Measurements from ENCODE around the gene FCGR1A. TPM values are rescaled to one million over a fixed set of nuclear protein-coding genes. Genes with fewer than 3 reads are reported as not detected.
"Not testable (repeated sequence)": the region's sequence is repeated elsewhere in the genome, so short reads cannot be mapped to it uniquely, and the experiment has no call there.

Gene FCGR1A
- total and polyA plus RNA-seq, 2 of the 8 experiments (the other 6 are each of a cell fraction or from before 2014, with no cell fraction given), result not detected

DNA sequence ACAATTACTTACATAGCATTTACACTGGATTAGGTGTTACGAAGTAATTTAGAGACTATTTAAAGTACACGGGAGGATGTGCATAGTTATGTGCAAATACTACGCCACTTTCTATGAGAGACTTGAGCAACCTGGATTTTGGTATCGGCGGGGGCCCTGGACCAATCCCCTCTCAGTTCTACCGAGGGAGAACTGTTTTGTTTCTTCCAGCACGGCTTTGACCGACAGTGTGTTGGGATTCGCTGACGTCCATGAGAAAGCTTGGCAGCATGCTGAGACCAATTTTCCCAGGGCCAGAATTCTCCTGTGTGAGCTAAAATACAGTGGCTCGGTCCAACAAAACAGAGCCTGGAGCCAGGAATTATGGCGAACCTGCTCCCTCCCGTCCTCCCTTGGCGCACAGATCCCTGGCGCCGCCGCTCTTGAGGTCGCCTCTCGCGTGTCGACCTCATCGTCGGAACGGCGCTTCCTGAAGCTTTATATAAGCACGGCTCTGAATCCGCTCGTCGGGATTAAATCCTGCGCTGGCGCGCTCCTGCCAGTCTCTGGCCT is 49.3 kb downstream of the FCGR1A start:
- H4K5ac ChIP-seq (ENCODE audit: insufficient read length, low read depth, low read length); POLR2A ChIA-PET (ENCODE audit: partially characterized antibody); H3K56ac ChIP-seq (replicated peaks; ENCODE audit: insufficient read length, low read depth, low read length); H3K23ac ChIP-seq (ENCODE audit: insufficient read length); H4K91ac ChIP-seq (replicated peaks; ENCODE audit: insufficient read length, low read length); FAIRE-seq; H3K9me3 ChIP-seq (ENCODE audit: insufficient read depth in 2 of 2, low read depth in 1 of 2, low read length in 1 of 2); H2BK15ac ChIP-seq (ENCODE audit: low read length); H3K27ac ChIP-seq (ENCODE audit: low read depth, low read length); H3K4me1 ChIP-seq (replicated peaks in 1 of 4; ENCODE audit: control insufficient read depth in 3 of 4, insufficient read depth in 4 of 4, low read length in 3 of 4); H2BK12ac ChIP-seq (ENCODE audit: low read depth, low read length); H2BK20ac ChIP-seq (ENCODE audit: low read length); H4K20me1 ChIP-seq (replicated peaks in 1 of 2; ENCODE audit: control insufficient read depth in 1 of 2, insufficient read depth in 2 of 2, low read length in 2 of 2); H2BK120ac ChIP-seq (replicated peaks; ENCODE audit: low read depth, low read length); H4K8ac ChIP-seq (ENCODE audit: extremely low read depth, insufficient read depth, low read length); CTCF ChIA-PET (ENCODE audit: partially characterized antibody); H3K36me3 ChIP-seq (ENCODE audit: control insufficient read depth in 2 of 4, insufficient read depth in 4 of 4, low read length in 3 of 4); H2AK5ac ChIP-seq (ENCODE audit: low read depth, low read length); H3K4ac ChIP-seq (replicated peaks; ENCODE audit: insufficient read length, low read depth, low read length); H3K4me3 ChIP-seq (ENCODE audit: extremely low read depth in 1 of 4, insufficient read depth in 2 of 4, low read depth in 3 of 4, low read length in 4 of 4); H3K4me2 ChIP-seq (ENCODE audit: insufficient read depth in 1 of 2, low read depth in 2 of 2, low read length in 2 of 2); H3K79me1 ChIP-seq (ENCODE audit: low read depth, low read length); H3K23me2 ChIP-seq (ENCODE audit: low read depth, low read length); H3K14ac ChIP-seq (ENCODE audit: insufficient read length); H3K9ac ChIP-seq (replicated peaks in 1 of 4; ENCODE audit: extremely low read depth in 1 of 4, low read depth in 3 of 4, low read length in 3 of 4); H2AFZ ChIP-seq (ENCODE audit: low read length); H3K18ac ChIP-seq (ENCODE audit: extremely low read depth, low read length); H2BK5ac ChIP-seq (ENCODE audit: low read depth, low read length); DNase-seq (ENCODE audit: low read depth in 1 of 2, low spot score in 2 of 2); H3K27me3 ChIP-seq (replicated peaks in 1 of 4; ENCODE audit: control insufficient read depth in 3 of 4, extremely low read depth in 1 of 4, insufficient read depth in 3 of 4, low read length in 3 of 4); H3K79me2 ChIP-seq (ENCODE audit: control insufficient read depth in 1 of 2, insufficient read depth in 2 of 2, low read length in 2 of 2): not testable (repeated sequence)
- no CpG with 5 or more reads among the region's 32 CpGs for WGBS, 2 experiments (ENCODE audit: extremely low coverage in 1 of 2, insufficient coverage in 1 of 2, insufficient read length in 1 of 2, insufficient replicate concordance in 2 of 2, low coverage in 1 of 2, low lambda C conversion rate in 2 of 2, missing lambda C conversion rate in 1 of 2)

DNA sequence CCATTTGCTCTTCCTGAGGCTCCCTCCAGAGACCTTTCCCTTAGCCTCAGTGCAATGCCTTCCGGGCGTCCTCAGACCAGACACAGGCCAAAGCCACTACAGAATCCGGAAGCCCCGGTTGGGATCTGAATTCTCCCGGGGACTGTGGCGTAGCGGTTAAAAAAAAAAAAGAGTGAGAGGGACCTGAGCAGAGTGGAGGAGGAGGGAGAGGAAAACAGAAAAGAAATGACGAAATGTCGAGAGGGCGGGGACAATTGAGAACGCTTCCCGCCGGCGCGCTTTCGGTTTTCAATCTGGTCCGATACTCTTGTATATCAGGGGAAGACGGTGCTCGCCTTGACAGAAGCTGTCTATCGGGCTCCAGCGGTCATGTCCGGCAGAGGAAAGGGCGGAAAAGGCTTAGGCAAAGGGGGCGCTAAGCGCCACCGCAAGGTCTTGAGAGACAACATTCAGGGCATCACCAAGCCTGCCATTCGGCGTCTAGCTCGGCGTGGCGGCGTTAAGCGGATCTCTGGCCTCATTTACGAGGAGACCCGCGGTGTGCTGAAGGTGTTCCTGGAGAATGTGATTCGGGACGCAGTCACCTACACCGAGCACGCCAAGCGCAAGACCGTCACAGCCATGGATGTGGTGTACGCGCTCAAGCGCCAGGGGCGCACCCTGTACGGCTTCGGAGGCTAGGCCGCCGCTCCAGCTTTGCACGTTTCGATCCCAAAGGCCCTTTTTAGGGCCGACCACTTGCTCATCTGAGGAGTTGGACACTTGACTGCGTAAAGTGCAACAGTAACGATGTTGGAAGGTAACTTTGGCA is 50.0 kb downstream of the FCGR1A start:
- H3K14ac ChIP-seq (ENCODE audit: insufficient read length); H3K79me2 ChIP-seq (ENCODE audit: control insufficient read depth in 1 of 2, insufficient read depth in 2 of 2, low read length in 2 of 2); H3K9me3 ChIP-seq (ENCODE audit: insufficient read depth in 2 of 2, low read depth in 1 of 2, low read length in 1 of 2); H3K23ac ChIP-seq (ENCODE audit: insufficient read length); H3K27me3 ChIP-seq (replicated peaks in 1 of 4; ENCODE audit: control insufficient read depth in 3 of 4, extremely low read depth in 1 of 4, insufficient read depth in 3 of 4, low read length in 3 of 4); H2AK5ac ChIP-seq (ENCODE audit: low read depth, low read length); H3K36me3 ChIP-seq (ENCODE audit: control insufficient read depth in 2 of 4, insufficient read depth in 4 of 4, low read length in 3 of 4); H2BK120ac ChIP-seq (replicated peaks; ENCODE audit: low read depth, low read length); H4K8ac ChIP-seq (ENCODE audit: extremely low read depth, insufficient read depth, low read length); FAIRE-seq; H2BK5ac ChIP-seq (ENCODE audit: low read depth, low read length); POLR2A ChIA-PET (ENCODE audit: partially characterized antibody); H4K20me1 ChIP-seq (replicated peaks in 1 of 2; ENCODE audit: control insufficient read depth in 1 of 2, insufficient read depth in 2 of 2, low read length in 2 of 2); H4K5ac ChIP-seq (ENCODE audit: insufficient read length, low read depth, low read length); H2AFZ ChIP-seq (ENCODE audit: low read length); H3K56ac ChIP-seq (replicated peaks; ENCODE audit: insufficient read length, low read depth, low read length); H2BK12ac ChIP-seq (ENCODE audit: low read depth, low read length); H2BK20ac ChIP-seq (ENCODE audit: low read length); H3K4me1 ChIP-seq (replicated peaks in 1 of 4; ENCODE audit: control insufficient read depth in 3 of 4, insufficient read depth in 4 of 4, low read length in 3 of 4); H3K79me1 ChIP-seq (ENCODE audit: low read depth, low read length); DNase-seq (ENCODE audit: low read depth in 1 of 2, low spot score in 2 of 2); H4K91ac ChIP-seq (replicated peaks; ENCODE audit: insufficient read length, low read length); H2BK15ac ChIP-seq (ENCODE audit: low read length); H3K23me2 ChIP-seq (ENCODE audit: low read depth, low read length); H3K4me3 ChIP-seq (ENCODE audit: extremely low read depth in 1 of 4, insufficient read depth in 2 of 4, low read depth in 3 of 4, low read length in 4 of 4); H3K4ac ChIP-seq (replicated peaks; ENCODE audit: insufficient read length, low read depth, low read length); H3K18ac ChIP-seq (ENCODE audit: extremely low read depth, low read length); CTCF ChIA-PET (ENCODE audit: partially characterized antibody); H3K27ac ChIP-seq (ENCODE audit: low read depth, low read length); H3K9ac ChIP-seq (replicated peaks in 1 of 4; ENCODE audit: extremely low read depth in 1 of 4, low read depth in 3 of 4, low read length in 3 of 4); H3K4me2 ChIP-seq (ENCODE audit: insufficient read depth in 1 of 2, low read depth in 2 of 2, low read length in 2 of 2): not testable (repeated sequence)
- no CpG with 5 or more reads among the region's 55 CpGs for WGBS, 2 experiments (ENCODE audit: extremely low coverage in 1 of 2, insufficient coverage in 1 of 2, insufficient read length in 1 of 2, insufficient replicate concordance in 2 of 2, low coverage in 1 of 2, low lambda C conversion rate in 2 of 2, missing lambda C conversion rate in 1 of 2)
